ENCODE results near the gene FAM3C.

- TF ChIP-seq CTCF (conservative IDR thresholded peaks at IDR 0.05; ENCODE audit: low read depth, low read length) (no peak), EZH2phosphoT487 (IDR thresholded peaks at IDR 0.05; ENCODE audit: borderline replicate concordance, low read length) (no peak)
Observed at GRCh38 chr7:121431389-121431995, 35.4 kb upstream of the FAM3C start.
